Karpas-422 (cell line): Measurements from ENCODE around the gene PLK1. TPM values are rescaled to one million over a fixed set of nuclear protein-coding genes. Genes with fewer than 3 reads are reported as not detected.
"Not testable (repeated sequence)": the region's sequence is repeated elsewhere in the genome, so short reads cannot be mapped to it uniquely, and the experiment has no call there.

Source experiments
- DNase-seq: peaks from one replicate; pipeline ENCODE4 v3.0.0-alpha.2; 2015
- H2AFZ ChIP-seq: fragments of 200-600 bp; sonication (generic); 2 replicates; pipeline ENCODE4 v1.6.1; 2014; ENCODE audit warnings: antibody characterized with exemption, low read length, mixed read lengths
- H3K27ac ChIP-seq: fragments of 200-600 bp; sonication (generic); 2 replicates; pipeline ENCODE4 v1.5.1; 2014; ENCODE audit warnings: mild to moderate bottlenecking, low read length, moderate library complexity
- H3K27me3 ChIP-seq: fragments of 200-600 bp; sonication (generic); 2 replicates; pipeline ENCODE4 v1.6.1; 2014; ENCODE audit warnings: low read length, mixed read lengths
- H3K36me3 ChIP-seq: fragments of 200-600 bp; sonication (generic); 2 replicates; pipeline ENCODE4 v1.6.1; 2014; ENCODE audit warnings: low read length, mixed read lengths; ENCODE audit not compliant: insufficient read depth
- H3K4me1 ChIP-seq: fragments of 200-600 bp; sonication (generic); 2 replicates; pipeline ENCODE4 v1.6.1; 2014; ENCODE audit warnings: mild to moderate bottlenecking, low read length, mixed read lengths
- H3K4me2 ChIP-seq: fragments of 200-600 bp; sonication (generic); 2 replicates; pipeline ENCODE4 v1.6.1; 2014; ENCODE audit warnings: low read length, low read depth, mild to moderate bottlenecking; ENCODE audit not compliant: poor library complexity, severe bottlenecking
- H3K4me3 ChIP-seq: fragments of 200-600 bp; sonication (generic); 2 replicates; pipeline ENCODE4 v1.5.1; 2014; ENCODE audit warnings: mild to moderate bottlenecking, antibody characterized with exemption, low read length, mixed read lengths
- H3K79me2 ChIP-seq: fragments of 200-600 bp; sonication (generic); 2 replicates; pipeline ENCODE4 v1.6.1; 2014; ENCODE audit warnings: mild to moderate bottlenecking, low read length, mixed read lengths
- H3K9ac ChIP-seq: fragments of 200-600 bp; sonication (generic); 2 replicates; pipeline ENCODE4 v1.6.0; 2014; ENCODE audit warnings: low read length
- H3K9me2 ChIP-seq: fragments of 200-600 bp; sonication (generic), shearing (Covaris generic); replicated peaks from 2 replicates; pipeline ENCODE4 v1.6.0; 2014; ENCODE audit warnings: mild to moderate bottlenecking, low read length, moderate library complexity; ENCODE audit not compliant: insufficient read depth
- H3K9me3 ChIP-seq: fragments of 300-700, 200-600 bp; sonication (generic); 2 replicates; pipeline ENCODE4 v1.6.1; 2014; ENCODE audit warnings: low read length, mixed read lengths
- H4K20me1 ChIP-seq: fragments of 200-600 bp; sonication (generic); 2 replicates; pipeline ENCODE4 v1.6.1; 2014; ENCODE audit warnings: mild to moderate bottlenecking, antibody characterized with exemption, low read length, low read depth; ENCODE audit not compliant: insufficient read depth
- total RNA-seq: library from RNA; depleted of rRNA; stranded (reverse); fragments of >200 nt; shearing (Covaris generic); gene quantifications from 2 replicates; pipeline ENCODE4 v1.2.3, GENCODE V29; 2014; ENCODE audit warnings: low replicate concordance; rRNA removed

Gene PLK1
- total RNA-seq: 36.8 and 41.7 TPM in 2 replicates

DNA sequence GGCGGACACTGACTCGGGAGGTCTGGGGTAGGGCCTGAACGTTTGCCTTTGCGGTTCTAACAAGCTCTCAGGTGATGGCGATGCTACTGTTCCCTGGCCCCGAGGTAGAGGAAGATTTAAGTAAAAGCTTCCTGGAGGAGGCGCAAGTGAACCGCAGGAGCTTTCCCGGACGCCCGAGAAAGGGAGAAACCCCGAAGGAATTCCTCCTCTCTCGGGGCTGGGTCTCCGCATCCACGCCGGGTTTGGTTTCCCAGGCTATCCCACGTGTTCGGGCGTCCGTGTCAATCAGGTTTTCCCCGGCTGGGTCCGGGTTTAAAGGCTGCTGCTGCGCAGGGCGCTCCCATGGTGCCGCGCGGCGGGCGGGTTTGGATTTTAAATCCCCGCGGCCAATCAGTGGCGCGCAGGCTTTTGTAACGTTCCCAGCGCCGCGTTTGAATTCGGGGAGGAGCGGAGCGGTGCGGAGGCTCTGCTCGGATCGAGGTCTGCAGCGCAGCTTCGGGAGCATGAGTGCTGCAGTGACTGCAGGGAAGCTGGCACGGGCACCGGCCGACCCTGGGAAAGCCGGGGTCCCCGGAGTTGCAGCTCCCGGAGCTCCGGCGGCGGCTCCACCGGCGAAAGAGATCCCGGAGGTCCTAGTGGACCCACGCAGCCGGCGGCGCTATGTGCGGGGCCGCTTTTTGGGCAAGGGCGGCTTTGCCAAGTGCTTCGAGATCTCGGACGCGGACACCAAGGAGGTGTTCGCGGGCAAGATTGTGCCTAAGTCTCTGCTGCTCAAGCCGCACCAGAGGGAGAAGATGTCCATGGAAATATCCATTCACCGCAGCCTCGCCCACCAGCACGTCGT, at the start of gene PLK1:
Gene PLK1, plus strand, starts transcription at position 460 of the 844 bp plus-strand sequence. Its CDS starts 44 bp downstream, at position 504.
- H3K9me2 ChIP-seq: no peaks in the 10 kb centered on the region
- peaks cover 42% of the 10 kb centered on the region for H3K79me2 ChIP-seq
- peak within 1 kb of the TSS; percentile 94 for H3K9ac ChIP-seq
- H4K20me1 ChIP-seq: 0 out of 2 replicates have a peak, but pooled peaks cover 9% of the 10 kb centered on the region
- H3K4me2 ChIP-seq: peak within 1 kb of the TSS; percentile 85
- no peaks in the 10 kb centered on the region for H3K27me3 ChIP-seq
- H2AFZ ChIP-seq: peak within 1 kb of the TSS; percentile 70; the same call in 1 of the 2 replicates
- peak; percentile 96 for DNase-seq
- peaks cover 19% of the 10 kb centered on the region for H3K4me1 ChIP-seq
- H3K4me3 ChIP-seq: peak within 1 kb of the TSS; percentile 89
- H3K9me3 ChIP-seq: no peaks in the 10 kb centered on the region
- peak within 1 kb of the TSS; percentile 78 for H3K27ac ChIP-seq
- peaks cover 32% of the 10 kb centered on the region for H3K36me3 ChIP-seq

DNA sequence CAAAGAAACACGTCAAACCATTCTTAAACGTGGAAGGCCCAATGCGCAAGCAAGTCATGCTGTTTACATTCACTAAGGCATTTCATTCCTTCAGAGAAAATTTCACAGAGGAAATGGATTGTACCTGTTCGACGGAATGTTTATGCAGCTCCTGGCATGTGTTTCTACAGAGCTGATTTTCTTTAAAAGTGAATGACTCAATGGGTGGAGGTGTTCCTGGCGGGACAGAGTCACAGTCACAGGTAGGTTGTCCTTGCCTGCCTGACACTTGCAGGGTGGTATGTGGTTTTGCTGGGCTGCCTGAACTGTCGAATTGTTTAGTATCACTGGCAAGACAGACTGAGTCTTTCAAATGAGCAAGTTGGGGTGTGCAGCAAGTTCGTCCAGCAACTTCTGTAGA, 49.2 kb upstream of the PLK1 start:
- Histone ChIP-seq H3K9ac (no peak overlapping the region), H3K79me2 (peaks cover 50% of the 10 kb centered on the region), H3K4me3 (no peak overlapping the region), H3K9me3 (no peaks in the 10 kb centered on the region), H3K9me2 (no peaks in the 10 kb centered on the region), H3K36me3 (peaks cover 28% of the 10 kb centered on the region; the same call in 1 of the 2 replicates), H3K27me3 (no peaks in the 10 kb centered on the region), H3K27ac (no peak overlapping the region), H3K4me1 (0 out of 2 replicates have a peak, but pooled peaks cover 3% of the 10 kb centered on the region), H3K4me2 (no peak overlapping the region), H2AFZ (no peak overlapping the region), H4K20me1 (no peaks in the 10 kb centered on the region; the same call in 1 of the 2 replicates)
- no peak for DNase-seq

DNA sequence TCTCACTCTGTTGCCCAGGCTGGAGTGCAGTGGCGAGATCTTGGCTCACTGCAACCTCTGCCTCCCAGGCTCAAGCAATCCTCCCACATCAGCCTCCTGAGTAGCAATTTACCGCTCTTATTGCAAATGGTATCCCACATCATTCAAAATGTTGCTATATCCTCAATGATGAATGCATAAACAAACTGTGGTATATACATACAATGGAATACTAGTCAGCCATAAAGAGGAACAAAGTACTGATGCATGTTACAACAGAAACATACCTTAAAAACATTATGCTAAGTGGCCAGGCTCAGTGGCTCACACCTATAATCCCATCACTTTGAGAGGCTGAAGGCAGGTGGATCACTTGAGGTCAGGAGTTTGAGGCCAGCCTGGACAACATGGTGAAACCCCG, 46.8 kb upstream of the PLK1 start:
- H3K4me1 ChIP-seq, H3K4me3 ChIP-seq, H4K20me1 ChIP-seq, H3K9ac ChIP-seq, H3K9me3 ChIP-seq, DNase-seq, H2AFZ ChIP-seq, H3K27ac ChIP-seq, H3K4me2 ChIP-seq, H3K9me2 ChIP-seq, H3K27me3 ChIP-seq: not testable (repeated sequence)
- H3K79me2 ChIP-seq: peaks cover 62% of the 10 kb centered on the region
- H3K36me3 ChIP-seq: peaks cover 41% of the 10 kb centered on the region

DNA sequence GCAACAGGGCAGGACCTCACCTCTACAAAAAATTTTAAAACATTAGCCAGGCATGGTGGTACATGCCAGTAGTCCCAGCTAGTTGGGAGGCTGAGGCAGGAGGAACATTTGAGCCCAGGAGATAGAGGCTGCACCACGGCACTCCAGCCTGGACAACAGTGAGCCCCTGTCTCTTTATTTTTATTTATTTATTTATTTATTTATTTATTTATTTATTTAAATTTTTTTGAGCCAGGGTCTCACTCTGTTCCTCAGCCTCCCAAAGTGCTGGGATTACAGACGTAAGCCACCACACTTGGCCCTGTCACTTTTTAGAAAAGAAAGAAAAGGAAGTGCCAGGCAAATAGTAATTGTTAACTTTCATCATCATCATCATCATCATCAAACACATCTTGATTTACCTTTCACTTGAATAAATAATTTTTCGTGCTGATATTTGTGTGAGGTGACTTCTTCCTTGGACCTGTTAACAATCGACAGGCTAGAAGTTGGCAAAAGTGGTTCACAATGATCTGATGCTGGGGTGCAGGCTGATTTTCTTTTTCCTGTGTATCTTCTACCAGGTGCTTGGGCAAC, 44.1 kb upstream of the PLK1 start:
- H3K79me2 ChIP-seq: peaks cover 67% of the 10 kb centered on the region
- no peaks in the 10 kb centered on the region for H3K9me2 ChIP-seq
- no peak overlapping the region for H3K27ac ChIP-seq
- H2AFZ ChIP-seq: no peak overlapping the region
- H3K9ac ChIP-seq: no peak overlapping the region
- peaks cover under 1% of the 10 kb centered on the region for H3K4me1 ChIP-seq
- no peak overlapping the region for H3K4me2 ChIP-seq
- H3K27me3 ChIP-seq: no peaks in the 10 kb centered on the region
- H3K36me3 ChIP-seq: peaks cover 33% of the 10 kb centered on the region
- no peak for DNase-seq
- no peaks in the 10 kb centered on the region for H3K9me3 ChIP-seq
- no peaks in the 10 kb centered on the region; the same call in 1 of the 2 replicates for H4K20me1 ChIP-seq
- H3K4me3 ChIP-seq: no peak overlapping the region

DNA sequence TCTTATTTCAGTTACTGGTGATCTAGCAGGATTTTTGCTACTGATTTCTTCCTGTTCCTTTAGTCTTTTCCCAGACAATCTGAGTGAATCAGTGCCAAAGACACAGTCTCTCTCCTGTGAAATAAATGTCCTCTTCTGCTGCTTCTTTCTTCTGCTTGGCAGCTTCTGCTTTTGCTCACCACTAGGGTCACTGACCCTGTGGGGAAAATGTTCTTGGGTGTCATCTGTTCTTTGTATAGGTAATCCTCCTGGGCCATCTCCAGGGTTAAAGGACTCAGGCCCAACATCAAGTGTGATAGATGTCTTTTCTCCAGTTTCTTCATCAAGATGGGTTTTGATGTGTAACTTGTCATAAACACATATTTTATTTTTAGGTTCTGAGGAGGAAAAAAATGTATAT, 42.7 kb upstream of the PLK1 start:
- no peak overlapping the region for H3K9ac ChIP-seq
- H3K9me2 ChIP-seq: no peaks in the 10 kb centered on the region
- no peak overlapping the region for H3K4me2 ChIP-seq
- peaks cover 11% of the 10 kb centered on the region for H3K4me1 ChIP-seq
- no peaks in the 10 kb centered on the region; the same call in 1 of the 2 replicates for H4K20me1 ChIP-seq
- DNase-seq: no peak
- H3K27me3 ChIP-seq: no peaks in the 10 kb centered on the region
- H3K36me3 ChIP-seq: peaks cover 22% of the 10 kb centered on the region
- no peaks in the 10 kb centered on the region for H3K9me3 ChIP-seq
- no peak overlapping the region for H3K4me3 ChIP-seq
- peaks cover 70% of the 10 kb centered on the region for H3K79me2 ChIP-seq
- H2AFZ ChIP-seq: no peak overlapping the region
- no peak overlapping the region for H3K27ac ChIP-seq

DNA sequence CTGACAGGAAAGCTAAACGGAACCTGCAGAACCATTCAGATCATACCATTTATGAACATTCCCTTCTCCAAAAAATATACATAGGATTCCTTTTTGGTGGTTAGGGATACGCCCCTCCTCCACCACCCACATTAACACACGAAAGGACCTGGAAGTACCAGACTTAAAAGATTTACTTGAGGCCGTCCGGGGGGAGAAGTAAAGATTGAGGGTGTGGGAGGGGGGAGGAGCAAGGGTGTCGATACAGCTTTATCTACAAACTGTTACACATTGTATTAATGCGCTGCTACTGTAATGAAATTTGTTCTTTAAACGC, 38.1 kb upstream of the PLK1 start:
- H3K9me3 ChIP-seq: no peaks in the 10 kb centered on the region
- peak overlapping the region; percentile 95 for H3K4me3 ChIP-seq
- H2AFZ ChIP-seq: peak overlapping the region; percentile 64
- H3K36me3 ChIP-seq: peaks cover 12% of the 10 kb centered on the region
- H3K79me2 ChIP-seq: peaks cover 68% of the 10 kb centered on the region
- peak; percentile 55 for DNase-seq
- H3K27ac ChIP-seq: peak overlapping the region; percentile 56; the same call in 1 of the 2 replicates
- H3K9me2 ChIP-seq: no peaks in the 10 kb centered on the region
- no peaks in the 10 kb centered on the region for H4K20me1 ChIP-seq
- H3K4me1 ChIP-seq: peaks cover 24% of the 10 kb centered on the region
- H3K9ac ChIP-seq: peak overlapping the region; percentile 93
- H3K27me3 ChIP-seq: no peaks in the 10 kb centered on the region
- H3K4me2 ChIP-seq: peak overlapping the region; percentile 81

DNA sequence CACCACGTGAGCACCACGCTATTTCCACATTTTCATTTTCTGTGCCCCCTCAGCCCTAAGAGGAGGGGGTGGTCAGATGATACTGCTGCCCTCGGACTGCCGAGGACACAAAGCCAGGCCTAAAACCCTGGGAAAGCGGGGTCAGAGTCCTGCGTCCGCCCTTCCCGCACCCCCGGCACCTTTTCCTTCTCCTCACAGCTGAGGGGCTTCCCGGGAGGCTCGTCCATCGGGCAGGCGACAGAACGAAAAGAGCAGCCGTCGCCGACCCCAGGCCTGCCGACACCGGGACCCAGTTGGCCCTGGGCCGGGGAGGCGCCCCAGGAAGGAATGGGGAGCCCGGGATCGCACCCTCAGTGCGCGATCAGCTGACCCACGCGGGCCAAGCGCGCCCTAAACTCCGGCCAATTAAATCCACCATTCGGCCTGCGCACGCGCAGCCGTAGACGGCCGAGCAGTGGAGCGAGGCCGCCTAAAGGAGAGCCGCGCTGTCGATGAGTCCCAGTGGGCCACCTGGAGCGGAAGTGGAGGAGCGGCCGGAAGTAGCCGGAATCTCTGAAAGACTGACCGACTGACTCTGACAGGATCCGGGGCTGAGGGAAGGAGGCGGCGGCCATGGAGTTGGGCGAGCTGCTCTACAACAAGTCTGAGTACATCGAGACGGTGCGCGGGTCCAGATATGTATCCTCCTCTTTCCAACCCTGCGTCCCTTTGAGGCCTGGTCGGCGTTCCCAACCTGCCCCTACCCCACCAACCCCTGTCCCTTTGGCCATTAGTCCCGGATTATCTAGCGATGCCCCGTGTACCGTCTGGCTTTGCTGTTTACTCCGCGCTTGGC, 37.5 kb upstream of the PLK1 start, which contains the start of the genes DCTN5 and PALB2:
Gene DCTN5, plus strand, starts transcription at position 536 of the 835 bp plus-strand sequence. Its CDS starts 77 bp downstream, at position 613.
Gene PALB2, minus strand, starts transcription at position 380 of the 835 bp plus-strand sequence. Its CDS starts 153 bp downstream, at position 227.
- H3K79me2 ChIP-seq: peaks cover 69% of the 10 kb centered on the region
- no peaks in the 10 kb centered on the region for H3K27me3 ChIP-seq
- peak within 1 kb of the TSS; percentile 93 for H3K9ac ChIP-seq
- H2AFZ ChIP-seq: peak within 1 kb of the TSS; percentile 68
- H3K4me3 ChIP-seq: peak within 1 kb of the TSS; percentile 95
- H3K9me3 ChIP-seq: no peaks in the 10 kb centered on the region
- peak within 1 kb of the TSS; percentile 88 for H3K4me2 ChIP-seq
- peak within 1 kb of the TSS; percentile 77 for H3K27ac ChIP-seq
- no peaks in the 10 kb centered on the region for H4K20me1 ChIP-seq
- H3K36me3 ChIP-seq: peaks cover 14% of the 10 kb centered on the region
- H3K9me2 ChIP-seq: no peaks in the 10 kb centered on the region
- peaks cover 24% of the 10 kb centered on the region for H3K4me1 ChIP-seq
- DNase-seq: peak; percentile 98
